RWPE1 (cell line): ENCODE data around the gene CEP170.

Experiments
- CTCF ChIA-PET: fragments of 350-600 bp; sonication (Branson Sonifier 250); formaldehyde crosslinking; extraction: SDS; loops from one replicate; lab custom pipeline; 2021; lab: Yijun Ruan, JAX
- POLR2A ChIA-PET: fragments of 400-600 bp; formaldehyde crosslinking; extraction: SDS; loops from one replicate; lab custom pipeline; 2020; ENCODE audit warnings: antibody characterized with exemption; ENCODE audit not compliant: low non-redundant PET; lab: Yijun Ruan, JAX
- DNase-seq: peaks from one replicate; pipeline ENCODE4 v3.0.0; 2012; ENCODE audit warnings: low spot score
- H3K27ac ChIP-seq: fragments of 450-650 bp; 2 replicates; pipeline ENCODE4 v1.5.1; 2017
- TF ChIP-seq, protein P1 (sequence below): fragments of 450-650 bp; conservative IDR thresholded peaks from 2 replicates; pipeline ENCODE4 v1.5.1; 2017; ENCODE audit warnings: low read depth, mild to moderate bottlenecking

The CEP170 gene

GRCh38 chr1:243280571-243281129 is 25.6 kb upstream of the CEP170 start:
- TF ChIP-seq, protein P1, sequence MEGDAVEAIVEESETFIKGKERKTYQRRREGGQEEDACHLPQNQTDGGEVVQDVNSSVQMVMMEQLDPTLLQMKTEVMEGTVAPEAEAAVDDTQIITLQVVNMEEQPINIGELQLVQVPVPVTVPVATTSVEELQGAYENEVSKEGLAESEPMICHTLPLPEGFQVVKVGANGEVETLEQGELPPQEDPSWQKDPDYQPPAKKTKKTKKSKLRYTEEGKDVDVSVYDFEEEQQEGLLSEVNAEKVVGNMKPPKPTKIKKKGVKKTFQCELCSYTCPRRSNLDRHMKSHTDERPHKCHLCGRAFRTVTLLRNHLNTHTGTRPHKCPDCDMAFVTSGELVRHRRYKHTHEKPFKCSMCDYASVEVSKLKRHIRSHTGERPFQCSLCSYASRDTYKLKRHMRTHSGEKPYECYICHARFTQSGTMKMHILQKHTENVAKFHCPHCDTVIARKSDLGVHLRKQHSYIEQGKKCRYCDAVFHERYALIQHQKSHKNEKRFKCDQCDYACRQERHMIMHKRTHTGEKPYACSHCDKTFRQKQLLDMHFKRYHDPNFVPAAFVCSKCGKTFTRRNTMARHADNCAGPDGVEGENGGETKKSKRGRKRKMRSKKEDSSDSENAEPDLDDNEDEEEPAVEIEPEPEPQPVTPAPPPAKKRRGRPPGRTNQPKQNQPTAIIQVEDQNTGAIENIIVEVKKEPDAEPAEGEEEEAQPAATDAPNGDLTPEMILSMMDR: no peak
- no peak for DNase-seq
- POLR2A ChIA-PET: no interaction called here
- no peak overlapping the region for H3K27ac ChIP-seq
- CTCF ChIA-PET: interaction anchor here (0.7 kb wide), 1 partner anchor 468 kb away, joined by 3 read pairs; no protein-coding TSS in a partner anchor

DNA sequence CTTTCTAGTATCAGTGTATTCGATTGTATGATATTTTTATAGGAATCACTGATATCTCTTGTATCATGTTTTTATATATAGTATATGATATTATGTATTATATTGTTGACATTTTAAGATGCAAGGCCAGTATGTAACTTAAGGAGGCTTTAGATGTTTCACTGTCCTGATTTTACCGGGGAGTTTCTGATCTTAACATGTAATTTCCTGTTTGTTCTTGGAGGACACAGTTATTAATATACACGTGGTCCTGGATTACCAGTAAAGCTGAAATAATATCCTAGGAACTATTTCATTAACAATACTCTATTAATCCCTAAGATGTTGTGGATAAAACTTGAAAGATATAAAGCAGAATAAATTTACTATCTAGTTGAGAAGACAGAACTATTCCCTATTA is 20.2 kb upstream of the CEP170 start:
- CTCF ChIA-PET: interaction anchor here (0.6 kb wide), 1 partner anchor 102 kb away, joined by 3 read pairs; no protein-coding TSS in a partner anchor

GRCh38 chr1:243273945-243274344 is 18.9 kb upstream of the CEP170 start:
- ChIA-PET CTCF (no interaction called here), POLR2A (no interaction called here)
- no peak for DNase-seq
- TF ChIP-seq, protein P1: no peak
- no peak overlapping the region for H3K27ac ChIP-seq

More for the DNA sequence above, 20.2 kb upstream of the CEP170 start:
- H3K27ac ChIP-seq: no peak overlapping the region
- no peak for DNase-seq
- TF ChIP-seq, protein P1: no peak
- POLR2A ChIA-PET: no interaction called here

DNA sequence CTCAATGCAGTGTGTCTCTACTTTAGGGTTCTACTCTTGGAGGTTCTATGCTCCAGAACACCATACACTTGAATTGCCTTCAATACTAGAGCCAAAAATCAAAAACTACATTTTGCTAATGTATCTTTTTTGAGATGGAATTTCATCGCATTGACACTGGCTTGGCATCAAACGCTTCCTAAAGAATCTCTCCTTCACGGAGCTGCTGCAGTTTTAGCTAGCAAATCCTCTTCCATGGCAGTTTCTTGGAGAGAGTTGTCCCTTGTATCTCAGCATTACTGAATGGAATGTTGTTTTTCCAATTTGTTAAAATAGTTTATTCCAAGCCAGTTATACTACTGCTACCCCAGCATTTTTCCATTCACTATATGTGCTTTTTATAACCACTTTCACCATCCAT is 18.4 kb upstream of the CEP170 start:
- TF ChIP-seq, protein P1: no peak
- DNase-seq: no peak
- CTCF ChIA-PET: interaction anchor here (0.7 kb wide), 1 partner anchor 12 kb away, joined by 3 read pairs; no protein-coding TSS in a partner anchor
- POLR2A ChIA-PET: no interaction called here
- no peak overlapping the region for H3K27ac ChIP-seq

- TF ChIP-seq, protein P1: no peak
- DNase-seq: no peak
- H3K27ac ChIP-seq: no peak overlapping the region
- ChIA-PET POLR2A (interaction anchor here (0.6 kb wide), 1 partner anchor 33 kb away, joined by 3 read pairs; no protein-coding TSS in a partner anchor), CTCF (interaction anchor here (0.6 kb wide), 2 partner anchors 355 to 1344 kb away, joined by 3 to 5 read pairs; no protein-coding TSS in a partner anchor)
Observed at GRCh38 chr1:243272401-243272800, 17.3 kb upstream of the CEP170 start.

- H3K27ac ChIP-seq: no peak overlapping the region
- no peak for DNase-seq
- ChIA-PET POLR2A (no interaction called here), CTCF (interaction anchor here (0.6 kb wide), 2 partner anchors 355 to 1344 kb away, joined by 3 to 5 read pairs; no protein-coding TSS in a partner anchor)
- TF ChIP-seq, protein P1: no peak
Observed at GRCh38 chr1:243271996-243272395, 16.9 kb upstream of the CEP170 start.
